Fibroblast of upper back skin (primary cell): ENCODE measurements around the gene SMARCAD1.
"Not testable (repeated sequence)": the region's sequence is repeated elsewhere in the genome, so short reads cannot be mapped to it uniquely, and the experiment has no call there.

Experiments used
- DNase-seq: peaks from one replicate; pipeline ENCODE4 v3.0.0-alpha.2; 2013

The SMARCAD1 gene

DNA sequence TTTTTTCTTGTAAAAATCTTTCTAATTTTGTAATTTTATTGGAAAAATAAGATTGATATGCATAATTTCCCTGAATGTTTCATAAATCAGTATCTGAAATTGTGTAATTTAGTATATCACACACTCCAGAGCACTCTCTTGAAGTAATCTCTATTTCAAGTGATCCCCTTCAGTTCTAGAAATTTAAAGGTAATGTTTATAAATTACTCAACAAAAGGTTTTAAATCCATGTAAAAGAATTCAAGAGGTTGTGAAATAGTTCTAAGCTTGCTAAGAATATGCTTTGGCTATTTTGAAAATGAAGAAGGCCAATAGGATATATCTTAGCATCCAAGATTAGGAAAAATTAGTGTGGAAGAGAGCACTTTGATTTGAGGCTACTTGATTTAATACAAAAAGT, 28.2 kb downstream of the SMARCAD1 start:
- no peak for DNase-seq

GRCh38 chr4:94237271-94237670, 29.6 kb downstream of the SMARCAD1 start:
- DNase-seq = no peak

DNA sequence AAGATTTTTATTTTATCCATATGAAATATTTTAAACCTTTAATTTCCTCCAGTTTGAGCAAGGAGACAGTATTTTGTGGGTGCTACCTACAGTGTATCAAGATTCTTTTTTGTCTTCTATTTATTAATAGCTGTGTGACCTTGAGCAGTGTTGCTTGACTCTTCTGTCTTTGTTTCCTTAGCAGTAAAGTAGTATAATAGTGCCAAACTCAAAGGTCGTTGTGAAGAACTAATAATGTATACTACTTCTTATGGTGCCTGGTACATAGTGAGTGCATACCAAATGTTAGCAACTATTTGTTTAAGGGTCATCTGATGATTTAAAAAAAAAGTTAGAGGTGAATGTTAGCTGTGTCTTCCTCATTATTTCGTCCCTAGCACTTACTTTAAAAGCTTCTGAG, 30.5 kb downstream of the SMARCAD1 start:
- no peak for DNase-seq

DNA sequence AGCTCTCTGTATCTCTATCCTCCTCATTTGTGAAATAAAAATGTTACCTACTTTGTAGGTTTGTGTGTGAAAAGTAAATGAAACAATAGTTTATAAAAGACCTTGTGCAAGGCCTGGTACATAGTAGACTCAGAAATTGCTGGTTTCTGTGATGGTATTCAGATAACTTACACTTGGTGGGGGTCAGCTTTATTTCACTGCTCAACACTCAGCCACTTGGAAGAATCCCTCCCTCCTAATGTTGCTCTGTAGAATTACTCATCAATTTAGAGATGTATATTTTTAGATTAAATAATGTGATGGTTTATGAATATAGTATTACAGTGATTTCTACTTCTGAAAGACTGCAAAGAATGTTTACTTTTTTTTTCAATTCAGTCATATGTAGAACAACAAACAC, 32.7 kb downstream of the SMARCAD1 start:
- no peak for DNase-seq

- DNase-seq = no peak
These were observed 36.6 kb downstream of the SMARCAD1 start for GRCh38 chr4:94244087-94244828.

DNA sequence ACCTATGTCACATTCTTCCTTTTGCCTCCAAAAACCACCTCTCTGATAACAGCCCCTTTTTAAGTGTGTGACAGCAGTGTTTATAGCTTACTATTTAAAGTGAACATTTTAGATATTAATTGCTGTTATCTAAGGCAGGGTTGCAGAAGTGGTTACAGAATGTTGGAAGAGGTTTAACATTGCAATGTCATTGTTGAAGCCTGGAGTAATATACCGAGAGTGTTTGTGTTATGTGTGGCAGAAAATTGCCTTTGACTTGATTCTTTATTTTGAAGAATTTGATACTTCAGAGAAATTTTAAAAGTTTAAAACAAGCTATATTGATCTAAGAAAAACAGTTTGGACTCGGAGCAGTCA, 37.1 kb downstream of the SMARCAD1 start:
- no peak for DNase-seq

DNA sequence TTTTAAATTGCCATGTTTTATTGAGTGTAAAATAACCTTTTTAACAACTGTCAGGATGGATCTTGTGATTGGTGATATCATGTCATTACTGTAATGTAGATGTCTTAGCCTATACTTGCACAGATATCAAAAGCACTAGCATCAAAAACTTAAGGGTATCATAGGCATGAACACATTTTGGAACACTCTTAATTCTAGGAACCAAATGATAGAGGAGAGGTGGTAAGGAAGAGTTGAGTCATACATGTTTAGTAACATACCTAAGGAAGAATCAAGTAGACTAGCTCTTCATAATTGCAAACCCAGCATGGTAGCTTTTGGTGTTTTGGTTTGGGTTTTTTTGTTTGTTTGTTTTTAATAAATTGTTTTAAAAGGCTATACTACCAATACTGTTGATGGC, 43.4 kb downstream of the SMARCAD1 start:
- DNase-seq = no peak

DNA sequence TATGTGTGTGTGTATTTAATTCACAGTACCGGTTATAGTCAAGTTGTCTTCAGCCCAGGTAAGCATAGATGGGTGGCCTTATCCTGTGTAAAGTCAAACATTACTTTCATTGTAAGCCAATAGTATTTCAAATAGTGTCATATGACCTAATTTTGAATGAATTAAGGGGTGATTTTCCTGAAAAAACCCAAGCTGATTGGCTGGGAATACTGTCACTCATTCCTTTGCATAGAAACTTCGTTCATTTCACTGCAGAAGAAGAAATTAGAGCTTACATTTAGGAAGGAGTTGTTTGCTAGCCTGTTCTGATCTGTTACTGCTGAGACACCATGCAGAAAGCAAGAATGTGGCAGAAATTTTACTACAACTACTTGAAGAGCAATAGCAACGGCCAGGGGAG, 45.4 kb downstream of the SMARCAD1 start:
- DNase-seq = no peak

- no peak for DNase-seq
These were observed 48.6 kb downstream of the SMARCAD1 start for GRCh38 chr4:94256144-94256783.

DNA sequence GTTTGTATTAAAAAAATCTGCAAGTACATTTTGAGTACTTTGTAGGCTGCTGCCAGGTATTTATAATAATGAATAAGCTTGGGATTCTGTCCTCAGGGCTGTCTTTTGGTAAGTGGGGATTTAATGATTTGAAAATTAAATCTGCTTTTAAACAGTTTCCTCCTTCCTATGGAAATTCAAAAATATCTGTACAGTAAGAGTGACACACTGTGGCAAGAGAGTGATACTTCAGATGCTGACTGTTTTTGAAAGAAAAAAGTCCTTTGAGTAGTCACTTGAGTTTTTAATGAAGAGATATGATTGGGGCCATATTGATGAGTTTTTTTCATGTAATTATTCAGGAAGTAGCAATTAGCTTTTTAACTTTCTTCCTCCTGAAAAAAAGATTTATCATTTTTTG, 49.2 kb downstream of the SMARCAD1 start:
- no peak for DNase-seq

- peak; percentile 9 for DNase-seq
These were observed 54.7 kb downstream of the SMARCAD1 start for GRCh38 chr4:94262163-94263016.

- no peak for DNase-seq
These were observed 59.4 kb downstream of the SMARCAD1 start for GRCh38 chr4:94267037-94267436.

GRCh38 chr4:94271248-94271647, 63.6 kb downstream of the SMARCAD1 start:
- no peak for DNase-seq

GRCh38 chr4:94274912-94275311, 67.2 kb downstream of the SMARCAD1 start:
- DNase-seq = peak; percentile 53

DNA sequence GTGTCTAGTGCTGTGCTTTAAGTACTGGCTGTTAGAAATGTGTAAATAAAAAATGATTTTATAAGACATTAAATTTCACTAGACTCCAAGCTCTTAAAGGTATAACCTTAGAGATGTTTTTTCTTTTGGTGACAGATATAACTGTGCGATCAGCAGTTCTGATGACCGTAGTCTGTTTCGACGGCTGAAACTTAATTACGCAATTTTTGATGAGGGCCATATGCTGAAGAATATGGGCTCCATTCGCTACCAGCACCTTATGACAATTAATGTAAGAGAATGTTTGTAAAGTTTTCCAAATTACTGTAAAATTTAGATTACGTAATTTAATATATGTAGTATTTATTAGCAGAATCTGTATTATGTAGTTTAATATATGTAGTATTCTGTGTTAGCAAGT, 68.5 kb downstream of the SMARCAD1 start:
- no peak for DNase-seq

DNA sequence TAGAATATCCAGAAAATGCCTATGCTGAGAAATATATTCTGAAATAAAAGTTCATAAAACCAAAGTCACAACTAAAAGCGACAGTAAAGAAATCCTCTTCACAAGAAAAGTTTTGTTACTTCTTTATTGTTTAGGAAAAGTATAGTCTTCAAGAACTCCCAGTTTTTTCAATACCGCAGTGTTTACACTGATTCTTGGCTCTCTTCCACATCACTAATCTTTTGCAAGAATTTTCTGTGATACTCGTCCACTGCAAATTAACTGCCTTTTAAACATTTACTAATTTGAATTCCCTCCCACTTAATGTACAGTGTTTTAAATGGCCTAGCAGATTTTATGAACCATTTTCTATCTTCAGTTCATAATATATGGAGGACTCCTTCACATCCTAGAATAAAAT, 69.9 kb downstream of the SMARCAD1 start:
- DNase-seq = no peak

GRCh38 chr4:94278781-94279180, 71.1 kb downstream of the SMARCAD1 start:
- DNase-seq = no peak

GRCh38 chr4:94284889-94285288, 77.2 kb downstream of the SMARCAD1 start:
- DNase-seq = no peak

DNA sequence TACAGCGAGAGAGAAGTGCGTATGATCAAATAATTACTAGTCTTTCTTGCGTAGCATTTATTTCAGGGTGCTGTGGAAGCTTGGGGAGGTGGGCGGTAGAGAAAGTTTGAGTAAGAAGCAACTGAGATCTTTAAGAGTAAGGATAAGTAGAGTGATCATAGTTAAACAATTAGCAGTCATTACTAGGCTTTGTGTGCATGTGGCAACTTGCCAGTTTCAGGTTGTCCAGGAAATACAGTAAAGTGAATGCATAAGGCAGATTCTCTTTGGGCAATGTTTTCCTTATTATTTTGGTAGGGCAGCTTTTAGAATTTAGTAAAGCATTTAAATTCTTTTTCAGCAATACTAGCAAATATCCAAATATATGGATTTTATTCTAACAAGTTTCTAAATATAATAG, 78.0 kb downstream of the SMARCAD1 start:
- no peak for DNase-seq

DNA sequence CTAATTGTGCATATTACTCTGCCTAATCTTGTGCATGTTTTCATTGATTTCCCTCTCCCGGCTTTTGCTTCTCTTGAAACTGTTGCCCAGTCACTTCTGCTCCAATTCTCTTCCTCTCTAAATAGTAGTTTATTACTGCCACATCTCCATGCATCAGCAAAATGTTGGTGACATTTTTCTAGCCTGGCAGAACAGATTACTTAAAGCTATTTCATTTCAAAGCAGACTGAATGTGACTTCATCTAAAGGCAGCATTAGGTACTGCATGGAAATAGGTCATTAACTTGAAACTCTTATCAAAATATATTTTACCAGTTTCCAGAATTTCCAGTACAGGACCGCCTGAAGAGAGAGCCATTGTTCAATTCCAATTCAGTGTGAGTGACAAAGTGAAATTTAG, 82.6 kb downstream of the SMARCAD1 start:
- DNase-seq = no peak

- not testable (repeated sequence) for DNase-seq
These were observed 86.3 kb downstream of the SMARCAD1 start for GRCh38 chr4:94293981-94294380.

GRCh38 chr4:94295473-94295872, 87.8 kb downstream of the SMARCAD1 start:
- not testable (repeated sequence) for DNase-seq

- DNase-seq = no peak
These were observed 91.1 kb downstream of the SMARCAD1 start for GRCh38 chr4:94298725-94299252.

DNA sequence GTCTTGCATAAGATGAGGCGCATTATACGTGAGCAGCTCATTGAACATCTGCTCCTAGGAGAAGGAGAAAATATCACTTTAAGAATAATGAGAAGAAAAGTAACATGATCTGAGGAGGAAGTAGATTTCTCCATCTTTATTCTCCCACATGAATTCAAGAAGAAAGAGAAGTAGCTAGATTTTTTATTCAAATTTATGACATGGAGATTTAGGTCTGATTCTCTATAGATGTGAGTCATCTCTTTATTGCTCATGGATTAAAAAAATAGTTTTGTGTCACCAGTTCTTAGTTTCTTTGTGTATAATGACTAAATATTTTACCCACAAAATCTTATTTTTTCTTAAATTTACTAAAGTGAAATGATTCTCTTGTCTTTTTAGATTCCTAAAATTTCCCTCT, 94.5 kb downstream of the SMARCAD1 start:
- peak; percentile 6 for DNase-seq
